SU-DHL-6 (cell line): Measurements from ENCODE around the gene CFAP210.

Experiments used
- CTCF ChIP-seq: fragments of 200-600 bp; sonication (generic); IDR thresholded peaks from one replicate; pipeline ENCODE4 v1.5.1; 2017; ENCODE audit warnings: antibody characterized with exemption, mild to moderate bottlenecking, low read length, moderate library complexity; ENCODE audit not compliant: insufficient read depth, poor library complexity, severe bottlenecking
- EZH2phosphoT487 ChIP-seq: fragments of 200-600 bp; sonication (generic), shearing (Covaris generic); conservative IDR thresholded peaks from 2 replicates; pipeline ENCODE4 v1.6.1; 2018; ENCODE audit warnings: mild to moderate bottlenecking, antibody characterized with exemption, low read length, moderate library complexity, mixed read lengths

GRCh38 chr2:169694113-169694893 is at the start of gene CFAP210, which contains the start of gene PHOSPHO2:
- no peak for TF ChIP-seq CTCF
- TF ChIP-seq EZH2phosphoT487: no peak
